GM18868 (cell line): ENCODE measurements around the gene KIF13A.
"Not testable (repeated sequence)": the region's sequence is repeated elsewhere in the genome, so short reads cannot be mapped to it uniquely, and the experiment has no call there.

ENCODE experiments used
- ATAC-seq: cut with Tn5 transposase; IDR thresholded peaks from one replicate; pipeline ENCODE4 v1.9.1; 2021; ENCODE audit warnings: mild to moderate bottlenecking, moderate library complexity; ENCODE audit not compliant: unreplicated experiment

Gene KIF13A

GRCh38 chr6:17935188-17936149, 52.0 kb downstream of the KIF13A start:
- ATAC-seq, result no peak

DNA sequence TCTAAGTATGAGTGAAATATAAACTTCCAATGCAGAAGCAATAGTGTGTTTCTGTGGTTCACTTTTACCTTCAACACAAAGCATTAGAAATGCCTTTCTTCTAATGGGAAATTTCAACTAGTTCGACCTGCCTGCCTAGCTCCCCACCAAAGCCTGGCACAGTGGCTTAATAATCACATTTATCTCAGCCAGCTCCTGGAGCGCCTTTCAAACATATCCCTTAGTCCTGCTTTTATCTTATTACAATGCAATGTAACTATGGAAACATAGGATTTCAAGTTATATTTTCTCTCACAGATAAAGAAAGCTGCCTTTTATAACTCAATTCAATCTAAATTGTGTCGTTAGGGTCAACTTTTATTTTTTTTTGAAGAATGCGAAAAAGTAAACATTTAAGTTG, 53.7 kb downstream of the KIF13A start:
- ATAC-seq, result no peak

GRCh38 chr6:17932330-17932852, 55.0 kb downstream of the KIF13A start:
- no peak for ATAC-seq

GRCh38 chr6:17931227-17931626, 56.2 kb downstream of the KIF13A start:
- no peak for ATAC-seq

DNA sequence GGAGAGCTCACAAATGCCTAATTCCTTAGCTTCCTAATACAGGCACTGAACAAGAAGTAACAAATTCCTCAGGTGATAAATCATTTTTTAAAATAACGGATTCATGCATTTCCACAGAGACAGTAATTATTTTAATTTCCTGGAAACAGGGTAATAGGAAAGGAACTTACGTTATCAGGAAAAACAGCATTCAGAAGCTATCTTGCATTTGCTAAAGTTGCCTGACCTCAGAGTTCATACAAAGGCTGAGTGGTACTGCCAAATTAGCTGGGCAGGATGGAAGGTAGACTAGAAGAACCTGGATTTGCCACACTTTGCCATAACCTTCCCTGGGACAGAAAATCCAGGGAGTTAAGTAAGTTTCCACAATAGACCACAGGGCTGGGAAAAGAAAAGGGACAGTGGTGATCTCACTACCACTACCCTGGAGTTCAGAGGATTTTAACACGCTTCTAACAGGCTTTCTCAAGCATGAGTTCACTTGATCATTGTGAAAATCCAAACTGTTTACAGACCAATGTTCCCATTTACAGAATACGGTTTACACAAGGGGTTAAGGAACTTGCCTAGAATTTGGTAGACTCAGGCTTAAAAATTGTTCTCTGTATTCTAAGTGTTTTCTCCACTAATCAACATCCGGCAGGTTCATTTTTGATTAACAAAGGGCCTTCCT, 57.0 kb downstream of the KIF13A start:
- ATAC-seq, result no peak

DNA sequence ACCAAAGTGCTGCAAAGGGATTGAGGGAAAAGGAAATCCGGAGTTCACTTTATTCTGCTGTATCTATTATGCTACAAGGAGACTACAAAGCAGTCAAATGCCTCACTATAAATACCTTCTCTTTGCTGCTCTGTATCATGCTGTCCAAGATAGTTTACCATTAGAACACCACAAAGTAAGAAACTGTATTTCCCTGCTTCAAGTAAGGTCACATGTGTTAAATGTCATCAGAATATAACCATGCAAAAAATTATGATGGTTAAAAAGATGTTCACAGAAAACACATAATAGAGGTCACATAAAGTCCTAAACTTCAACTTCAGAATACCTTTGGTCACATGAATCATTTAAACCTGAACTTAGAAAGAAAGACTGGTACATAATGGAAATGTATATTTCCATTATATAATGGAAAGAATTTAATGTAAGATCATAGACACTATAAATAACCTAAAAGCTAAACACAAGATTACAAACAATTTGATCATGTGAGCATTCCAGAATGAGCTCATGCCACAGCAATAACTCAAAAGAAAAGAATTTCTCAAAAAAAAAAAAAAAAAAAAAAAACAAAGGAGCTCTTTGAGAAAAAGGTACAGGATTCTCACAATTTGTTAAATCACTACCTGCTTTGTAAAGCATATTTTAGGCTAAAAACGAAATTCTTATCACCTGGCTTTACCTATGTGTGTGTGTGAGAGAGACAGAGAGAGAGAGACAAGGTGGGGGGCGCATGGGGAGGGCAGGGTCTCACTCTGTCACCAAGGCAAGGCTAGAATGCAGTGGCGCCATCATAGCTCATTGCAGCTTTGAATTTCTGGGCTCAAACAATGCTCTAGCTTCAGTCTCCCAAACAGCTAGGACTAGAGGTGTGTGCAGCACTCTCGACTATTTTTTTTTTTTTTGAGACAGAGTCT, 58.7 kb downstream of the KIF13A start:
- no peak for ATAC-seq

- ATAC-seq, result no peak
Observed at GRCh38 chr6:17927705-17928104, 59.7 kb downstream of the KIF13A start.

DNA sequence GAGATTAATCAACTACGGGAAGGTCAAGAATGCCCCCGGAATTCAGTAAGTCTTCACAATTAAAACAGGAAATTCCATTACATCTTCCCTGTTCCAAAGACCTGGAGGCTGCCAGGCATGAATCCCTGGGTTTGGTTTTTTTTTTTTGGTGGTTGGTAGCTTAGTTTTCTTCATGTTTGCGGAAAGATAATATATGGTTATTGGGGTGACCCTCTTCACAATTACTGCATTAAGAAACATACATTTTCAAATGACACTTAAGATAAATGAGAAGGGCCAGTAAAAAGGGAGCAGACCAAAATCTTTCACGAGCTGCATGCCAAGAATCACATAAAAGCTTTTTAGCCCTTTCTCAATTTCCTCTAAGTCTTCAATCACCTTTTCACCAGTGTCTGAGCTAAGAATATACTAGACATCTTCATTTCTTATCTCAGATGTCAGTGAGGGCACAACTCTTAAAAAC, 64.0 kb downstream of the KIF13A start:
- no peak for ATAC-seq

- no peak for ATAC-seq
Observed at GRCh38 chr6:17921454-17921853, 66.0 kb downstream of the KIF13A start.

DNA sequence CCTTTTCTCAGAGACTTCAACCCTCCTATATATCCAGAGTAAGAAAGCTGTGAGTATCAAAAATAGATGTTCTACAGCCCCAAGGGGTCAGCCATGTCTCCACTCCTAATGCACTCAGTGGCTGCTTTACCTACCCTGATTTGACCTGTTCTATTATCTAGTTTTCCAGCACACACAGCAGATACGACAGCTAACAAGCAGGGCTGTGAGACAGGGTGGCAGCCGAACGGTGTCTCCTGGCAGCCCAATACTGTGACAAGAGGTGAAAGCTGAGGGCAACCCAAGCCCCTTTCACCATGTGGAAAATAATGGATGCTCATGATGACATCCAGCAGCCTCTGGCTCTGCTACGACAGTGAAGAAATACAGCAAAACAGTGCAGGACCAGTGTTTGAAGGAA, 67.9 kb downstream of the KIF13A start:
- ATAC-seq, result no peak

- ATAC-seq, result no peak
Observed at GRCh38 chr6:17917837-17918763, 69.3 kb downstream of the KIF13A start.

GRCh38 chr6:17914651-17915050, 72.8 kb downstream of the KIF13A start:
- no peak for ATAC-seq

DNA sequence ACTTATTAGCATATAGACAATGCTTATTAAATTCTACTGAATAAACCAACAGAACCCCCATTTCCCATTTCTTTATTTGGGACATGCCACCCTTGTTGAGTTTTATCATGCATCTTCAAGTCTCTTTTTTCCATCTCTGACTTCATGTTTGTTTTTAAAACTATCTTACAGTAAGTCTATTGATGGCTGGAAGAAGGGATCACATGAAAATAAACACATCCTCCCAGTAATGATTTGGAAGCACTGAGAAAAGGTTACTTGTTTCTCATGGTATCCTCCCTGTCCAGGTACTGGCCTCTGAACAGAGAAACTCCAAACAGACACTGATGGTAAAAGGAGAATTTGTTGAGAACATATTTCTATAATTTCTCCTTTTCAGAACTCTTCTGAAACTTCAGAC, 74.9 kb downstream of the KIF13A start:
- ATAC-seq, result no peak

DNA sequence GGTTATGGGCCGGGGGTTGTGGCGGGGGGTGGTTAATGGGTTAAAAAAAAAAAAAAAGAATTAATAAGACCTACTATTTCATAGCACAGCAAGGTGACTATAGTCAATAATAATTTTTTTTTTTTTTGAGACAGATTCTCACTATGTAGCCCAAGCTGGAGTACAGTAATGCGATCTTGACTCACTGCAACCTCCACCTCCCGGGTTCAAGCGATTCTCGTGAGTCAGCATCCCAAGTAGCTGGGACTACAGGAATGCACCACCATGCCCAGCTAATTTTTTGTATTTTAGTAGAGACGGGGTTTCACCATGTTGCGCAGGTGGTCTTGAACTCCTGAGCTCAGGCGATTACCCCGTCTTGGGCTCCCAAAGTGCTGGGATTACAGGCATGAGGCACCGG, 75.8 kb downstream of the KIF13A start:
- not testable (repeated sequence) for ATAC-seq

- ATAC-seq, result no peak
Observed at GRCh38 chr6:17910189-17910588, 77.2 kb downstream of the KIF13A start.

- ATAC-seq, result no peak
Observed at GRCh38 chr6:17908831-17909230, 78.6 kb downstream of the KIF13A start.

DNA sequence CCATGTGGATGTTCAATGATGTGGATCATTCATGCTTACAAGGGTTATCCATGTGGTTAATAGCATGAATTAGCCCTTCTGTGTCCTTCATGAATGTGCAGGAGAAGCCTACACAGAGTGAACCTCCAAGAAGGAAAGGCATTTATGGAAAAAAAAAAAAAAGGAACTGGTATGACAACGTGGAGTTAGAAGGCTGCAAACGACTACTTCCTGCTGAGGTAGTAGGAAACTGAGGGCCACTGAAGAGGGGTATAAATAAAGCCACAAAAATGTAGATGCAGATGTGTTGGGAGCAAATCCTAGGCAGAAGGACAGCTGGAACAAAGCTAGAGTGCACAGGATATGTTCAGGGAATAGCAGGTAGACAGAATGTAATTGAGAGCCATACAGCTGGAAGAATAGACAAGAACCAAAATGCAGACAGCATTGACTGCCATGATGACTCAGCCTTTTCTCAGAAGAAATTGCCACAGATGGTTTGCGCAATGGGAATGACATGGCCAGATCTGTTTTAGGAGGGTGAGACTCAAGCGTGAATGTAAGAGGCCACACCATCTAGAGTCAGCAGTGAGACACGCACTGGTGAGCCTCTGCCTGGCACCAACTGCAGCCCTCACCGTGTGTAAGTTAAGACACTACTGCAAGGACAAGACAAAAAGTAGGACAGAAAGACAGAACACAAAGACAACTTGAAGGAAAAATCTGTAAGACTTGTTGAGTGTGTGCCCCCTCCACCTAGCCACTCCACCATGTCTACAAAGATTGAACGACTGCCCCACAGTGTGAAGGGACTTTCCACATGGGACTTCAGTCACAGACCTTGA, 79.8 kb downstream of the KIF13A start:
- peak; percentile 86 for ATAC-seq

DNA sequence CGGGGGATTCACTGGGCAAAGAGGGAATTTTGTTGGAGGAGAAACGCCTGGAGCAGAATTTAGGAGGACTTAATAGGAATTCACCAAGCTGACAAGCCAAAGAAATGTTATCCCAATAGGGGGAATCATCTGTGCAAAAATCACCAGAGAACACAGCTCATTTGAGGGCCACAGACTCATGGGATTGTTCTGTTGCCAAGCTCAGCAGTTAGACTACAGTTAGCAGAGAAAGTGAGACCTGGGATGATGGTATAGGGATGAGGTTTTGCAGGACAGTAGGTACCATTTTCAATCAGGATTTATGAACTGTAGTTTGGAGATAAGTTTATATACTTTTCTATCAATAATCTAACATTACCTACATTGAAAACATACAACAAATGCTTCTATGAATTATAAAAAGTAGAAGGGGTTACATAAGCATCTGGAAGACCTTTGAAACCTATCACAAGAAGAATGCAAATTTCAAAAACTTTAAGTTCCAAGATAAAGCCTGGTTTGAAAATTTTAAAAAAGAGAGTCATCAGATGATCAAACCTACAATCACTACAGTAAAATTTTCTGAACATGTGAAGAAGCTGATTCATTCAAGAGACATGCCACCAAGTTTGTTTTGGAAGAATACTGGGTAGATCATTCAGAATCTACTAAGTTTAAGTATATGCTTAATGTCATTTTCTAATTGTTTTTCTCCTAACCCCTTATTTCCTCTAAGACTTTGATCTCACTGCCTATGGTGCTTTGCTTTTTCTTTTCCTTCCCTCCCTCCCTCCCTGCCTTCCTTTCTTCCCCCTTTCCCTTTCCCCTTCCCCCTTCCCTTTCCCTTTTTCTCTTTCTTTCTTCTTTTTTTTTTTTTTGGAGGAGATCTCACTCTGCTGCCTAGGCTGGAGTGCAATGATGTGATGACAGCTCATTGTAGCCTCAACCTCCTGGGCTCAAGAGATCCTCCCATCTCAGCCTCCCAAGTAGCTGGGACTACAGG, 81.5 kb downstream of the KIF13A start:
- ATAC-seq, result no peak
